RWPE1 (cell line): ENCODE measurements around the gene UBE2C.

ENCODE experiments used
- CTCF ChIA-PET: fragments of 350-600 bp; sonication (Branson Sonifier 250); formaldehyde crosslinking; extraction: SDS; loops from one replicate; lab custom pipeline; 2021; lab: Yijun Ruan, JAX
- POLR2A ChIA-PET: fragments of 400-600 bp; formaldehyde crosslinking; extraction: SDS; loops from one replicate; lab custom pipeline; 2020; ENCODE audit warnings: antibody characterized with exemption; ENCODE audit not compliant: low non-redundant PET; lab: Yijun Ruan, JAX
- DNase-seq: peaks from one replicate; pipeline ENCODE4 v3.0.0; 2012; ENCODE audit warnings: low spot score
- H3K27ac ChIP-seq: fragments of 450-650 bp; 2 replicates; pipeline ENCODE4 v1.5.1; 2017
- CTCF ChIP-seq: fragments of 450-650 bp; conservative IDR thresholded peaks from 2 replicates; pipeline ENCODE4 v1.5.1; 2017; ENCODE audit warnings: low read depth, mild to moderate bottlenecking

UBE2C gene

DNA sequence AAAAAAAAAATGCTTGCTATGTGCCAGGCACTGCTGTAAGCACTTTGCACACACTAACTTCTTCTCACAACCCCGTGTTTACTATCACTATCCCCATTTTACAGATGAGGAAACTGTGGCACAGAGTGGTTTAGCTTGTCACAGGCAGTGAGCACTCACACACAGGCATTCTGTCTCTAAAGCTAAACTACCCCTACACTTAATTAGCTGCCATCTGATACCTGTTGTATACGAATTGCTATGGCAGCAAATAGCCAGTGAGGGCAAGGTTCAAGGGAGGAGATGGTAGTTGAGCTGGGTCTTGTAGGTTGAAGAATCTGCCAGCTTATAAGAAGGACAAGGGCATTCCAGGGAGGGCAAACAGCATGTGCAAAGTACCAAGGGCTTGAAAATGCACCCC, 9.5 kb downstream of the UBE2C start:
- no peak for TF ChIP-seq CTCF
- ChIA-PET CTCF (no interaction called here), POLR2A (interaction anchor here (0.5 kb wide), 1 partner anchor 34 kb away, joined by 4 read pairs; no protein-coding TSS in a partner anchor)
- H3K27ac ChIP-seq = no peak overlapping the region
- DNase-seq = no peak

DNA sequence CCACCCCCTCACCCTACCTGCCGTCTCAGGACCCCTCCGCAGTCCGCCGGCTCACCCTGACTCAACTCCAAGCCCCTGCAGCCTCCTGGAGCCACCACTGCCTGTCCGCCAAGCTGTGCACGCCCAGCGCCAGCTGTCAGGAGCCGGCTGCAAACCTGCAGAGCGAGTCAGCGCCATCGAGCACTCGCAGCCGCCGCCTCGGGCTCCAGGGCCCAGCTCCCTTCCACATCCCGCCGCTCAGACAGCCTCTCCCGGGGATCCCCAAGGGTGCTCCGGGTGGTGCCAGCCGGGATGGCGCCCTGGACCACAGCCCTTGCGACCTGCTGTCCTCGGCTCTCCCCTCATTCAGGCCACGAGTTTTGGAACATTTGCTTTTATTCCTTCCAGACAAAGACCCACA, 10.4 kb downstream of the UBE2C start:
- TF ChIP-seq CTCF = no peak
- ChIA-PET POLR2A (interaction anchor here (0.5 kb wide), 1 partner anchor 33 kb away, joined by 4 read pairs; no protein-coding TSS in a partner anchor), CTCF (interaction anchor here (0.6 to 1.2 kb wide), 3 partner anchors 9 to 139 kb away, joined by 3 to 4 read pairs (median 3); no protein-coding TSS in a partner anchor)
- DNase-seq = peak; percentile 49
- H3K27ac ChIP-seq = no peak overlapping the region

- TF ChIP-seq CTCF = no peak; the same call in 1 of the 2 replicates
- CTCF ChIA-PET = interaction anchor here (0.6 to 1.2 kb wide), 4 partner anchors 16 to 130 kb away, joined by 3 to 7 read pairs (median 4); no protein-coding TSS in a partner anchor
- H3K27ac ChIP-seq = no peak overlapping the region
- POLR2A ChIA-PET = interaction anchor here (0.6 to 1.2 kb wide), 3 partner anchors 9 to 32 kb away, joined by 3 to 4 read pairs (median 4); partner anchors contain the start of gene SNX21
- peak; percentile 46 for DNase-seq
Observed at GRCh38 chr20:45823949-45824835, 11.7 kb downstream of the UBE2C start.

GRCh38 chr20:45826381-45827019, 14.1 kb downstream of the UBE2C start:
- DNase-seq = no peak
- POLR2A ChIA-PET = interaction anchor here (0.7 kb wide), 1 partner anchor 22 kb away, joined by 3 read pairs; no protein-coding TSS in a partner anchor
- peak overlapping the region; percentile 2 for H3K27ac ChIP-seq
- CTCF ChIA-PET = interaction anchor here (0.5 to 0.6 kb wide), 3 partner anchors 142 to 326 kb away, joined by 3 to 4 read pairs (median 3); no protein-coding TSS in a partner anchor
- no peak for TF ChIP-seq CTCF

DNA sequence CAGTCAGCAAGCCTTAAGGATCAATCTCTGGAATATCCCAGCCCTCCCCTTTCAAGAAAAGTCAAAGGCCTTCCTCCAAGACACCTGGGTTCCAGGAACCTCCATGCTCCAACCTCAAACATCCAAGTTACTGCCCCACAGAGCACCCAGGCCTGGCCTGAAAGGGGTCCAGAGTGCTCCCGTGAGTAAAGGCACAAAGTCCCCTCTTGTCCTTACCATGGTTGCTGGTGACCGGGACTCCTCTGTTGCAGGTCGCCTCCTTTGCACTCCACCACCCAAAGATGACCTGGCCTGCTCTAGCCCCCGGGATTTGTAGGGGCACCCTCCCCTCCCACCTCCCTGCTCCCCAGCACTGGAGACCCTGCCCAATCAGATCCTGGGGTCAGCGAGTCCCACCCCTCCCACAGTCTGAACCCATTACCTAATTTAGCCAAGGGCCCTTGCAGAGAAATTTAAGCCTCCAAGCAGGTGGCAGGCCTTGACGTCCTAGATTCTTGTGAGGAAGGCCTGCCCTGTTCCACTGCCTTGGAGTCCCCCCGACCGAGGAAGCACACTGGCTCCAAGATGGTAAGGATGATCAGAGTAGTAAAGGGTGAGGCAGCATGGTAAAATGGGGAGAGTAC, 14.7 kb downstream of the UBE2C start, which contains the start of gene TNNC2:
TSS of gene TNNC2 (minus strand) at position 283 of the 623 bp plus-strand sequence. CDS start at position 219, 64 bp downstream.
- no peak for TF ChIP-seq CTCF
- no peak for DNase-seq
- ChIA-PET CTCF (no interaction called here), POLR2A (interaction anchor here (0.7 to 0.9 kb wide), 3 partner anchors 22 to 657 kb away, joined by 3 to 4 read pairs (median 3); no protein-coding TSS in a partner anchor)
- H3K27ac ChIP-seq = peak within 1 kb of the TSS; percentile 2
